ENCODE measurements around the gene TMEM47. TPM values are rescaled to one million over a fixed set of nuclear protein-coding genes. Genes with fewer than 3 reads are reported as not detected.

Gene TMEM47
- polyA plus RNA-seq, 1 donor from 2014 or later, result 29.1 TPM

DNA sequence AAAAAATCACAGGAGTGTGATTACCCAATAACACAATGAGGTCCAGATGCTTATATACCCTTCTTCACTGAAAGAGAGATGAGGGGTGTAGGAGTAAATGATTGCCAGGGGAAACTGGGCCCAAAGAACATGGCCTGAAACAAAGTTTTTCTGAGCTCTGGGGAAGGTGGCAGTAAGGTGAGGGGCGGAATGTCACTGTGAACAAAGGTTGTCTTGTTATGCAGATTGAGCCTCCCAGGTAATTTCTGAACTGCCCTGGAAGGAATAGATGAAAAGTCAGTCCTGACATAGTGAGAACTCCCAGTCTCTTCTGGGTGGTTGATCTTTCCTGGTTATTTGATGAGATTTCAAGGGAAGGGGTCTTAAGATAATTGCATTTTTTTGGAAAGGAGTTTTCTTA lies 2.5 kb upstream of the TMEM47 start:
- Histone ChIP-seq H3K27me3 (ENCODE audit: insufficient read depth, low read depth, low read length) (no peaks in the 10 kb centered on the region), H4K20me1 (ENCODE audit: insufficient read depth) (no peaks in the 10 kb centered on the region), H3K79me2 (replicated peaks; ENCODE audit: insufficient read depth, low read length) (peaks cover 10% of the 10 kb centered on the region), H3K36me3 (ENCODE audit: insufficient read depth, low read length) (no peaks in the 10 kb centered on the region), H3K4me3 (ENCODE audit: low read length) (no peak overlapping the region), H3K9me2 (ENCODE audit: insufficient read depth, low read length) (no peaks in the 10 kb centered on the region), H3K27ac (ENCODE audit: low read length) (no peak overlapping the region), H2AFZ (ENCODE audit: low read depth, low read length) (no peak overlapping the region), H3K4me2 (ENCODE audit: low read length) (no peak overlapping the region), H3F3A (ENCODE audit: insufficient read depth, low read length, poor library complexity, severe bottlenecking) (no peaks in the 10 kb centered on the region), H3K9ac (ENCODE audit: low read length) (no peak overlapping the region), H3K9me3 (ENCODE audit: low read length) (no peaks in the 10 kb centered on the region)
- no peak for TF ChIP-seq RAD21 (conservative IDR thresholded peaks at IDR 0.05)
- TF ChIP-seq, protein P1, sequence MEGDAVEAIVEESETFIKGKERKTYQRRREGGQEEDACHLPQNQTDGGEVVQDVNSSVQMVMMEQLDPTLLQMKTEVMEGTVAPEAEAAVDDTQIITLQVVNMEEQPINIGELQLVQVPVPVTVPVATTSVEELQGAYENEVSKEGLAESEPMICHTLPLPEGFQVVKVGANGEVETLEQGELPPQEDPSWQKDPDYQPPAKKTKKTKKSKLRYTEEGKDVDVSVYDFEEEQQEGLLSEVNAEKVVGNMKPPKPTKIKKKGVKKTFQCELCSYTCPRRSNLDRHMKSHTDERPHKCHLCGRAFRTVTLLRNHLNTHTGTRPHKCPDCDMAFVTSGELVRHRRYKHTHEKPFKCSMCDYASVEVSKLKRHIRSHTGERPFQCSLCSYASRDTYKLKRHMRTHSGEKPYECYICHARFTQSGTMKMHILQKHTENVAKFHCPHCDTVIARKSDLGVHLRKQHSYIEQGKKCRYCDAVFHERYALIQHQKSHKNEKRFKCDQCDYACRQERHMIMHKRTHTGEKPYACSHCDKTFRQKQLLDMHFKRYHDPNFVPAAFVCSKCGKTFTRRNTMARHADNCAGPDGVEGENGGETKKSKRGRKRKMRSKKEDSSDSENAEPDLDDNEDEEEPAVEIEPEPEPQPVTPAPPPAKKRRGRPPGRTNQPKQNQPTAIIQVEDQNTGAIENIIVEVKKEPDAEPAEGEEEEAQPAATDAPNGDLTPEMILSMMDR (IDR thresholded peaks at IDR 0.05; ENCODE audit: poor library complexity, severe bottlenecking), result no peak
- TF ChIP-seq, protein P2, sequence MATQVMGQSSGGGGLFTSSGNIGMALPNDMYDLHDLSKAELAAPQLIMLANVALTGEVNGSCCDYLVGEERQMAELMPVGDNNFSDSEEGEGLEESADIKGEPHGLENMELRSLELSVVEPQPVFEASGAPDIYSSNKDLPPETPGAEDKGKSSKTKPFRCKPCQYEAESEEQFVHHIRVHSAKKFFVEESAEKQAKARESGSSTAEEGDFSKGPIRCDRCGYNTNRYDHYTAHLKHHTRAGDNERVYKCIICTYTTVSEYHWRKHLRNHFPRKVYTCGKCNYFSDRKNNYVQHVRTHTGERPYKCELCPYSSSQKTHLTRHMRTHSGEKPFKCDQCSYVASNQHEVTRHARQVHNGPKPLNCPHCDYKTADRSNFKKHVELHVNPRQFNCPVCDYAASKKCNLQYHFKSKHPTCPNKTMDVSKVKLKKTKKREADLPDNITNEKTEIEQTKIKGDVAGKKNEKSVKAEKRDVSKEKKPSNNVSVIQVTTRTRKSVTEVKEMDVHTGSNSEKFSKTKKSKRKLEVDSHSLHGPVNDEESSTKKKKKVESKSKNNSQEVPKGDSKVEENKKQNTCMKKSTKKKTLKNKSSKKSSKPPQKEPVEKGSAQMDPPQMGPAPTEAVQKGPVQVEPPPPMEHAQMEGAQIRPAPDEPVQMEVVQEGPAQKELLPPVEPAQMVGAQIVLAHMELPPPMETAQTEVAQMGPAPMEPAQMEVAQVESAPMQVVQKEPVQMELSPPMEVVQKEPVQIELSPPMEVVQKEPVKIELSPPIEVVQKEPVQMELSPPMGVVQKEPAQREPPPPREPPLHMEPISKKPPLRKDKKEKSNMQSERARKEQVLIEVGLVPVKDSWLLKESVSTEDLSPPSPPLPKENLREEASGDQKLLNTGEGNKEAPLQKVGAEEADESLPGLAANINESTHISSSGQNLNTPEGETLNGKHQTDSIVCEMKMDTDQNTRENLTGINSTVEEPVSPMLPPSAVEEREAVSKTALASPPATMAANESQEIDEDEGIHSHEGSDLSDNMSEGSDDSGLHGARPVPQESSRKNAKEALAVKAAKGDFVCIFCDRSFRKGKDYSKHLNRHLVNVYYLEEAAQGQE (IDR thresholded peaks at IDR 0.05; ENCODE audit: borderline replicate concordance), result no peak
- no peak for TF ChIP-seq MXI1 (conservative IDR thresholded peaks at IDR 0.05; ENCODE audit: poor library complexity, severe bottlenecking)
- no peak for TF ChIP-seq EZH2 (IDR thresholded peaks at IDR 0.05; ENCODE audit: borderline replicate concordance, insufficient read depth, low read length, poor library complexity, severe bottlenecking)
- TF ChIP-seq POLR2AphosphoS5 (IDR thresholded peaks at IDR 0.05), result no peak
- no peak for TF ChIP-seq TAF1 (IDR thresholded peaks at IDR 0.05; ENCODE audit: low read depth)
- TF ChIP-seq SMC3 (conservative IDR thresholded peaks at IDR 0.05; ENCODE audit: poor library complexity), result no peak
- no peak for TF ChIP-seq EP300 (conservative IDR thresholded peaks at IDR 0.05; ENCODE audit: poor library complexity, severe bottlenecking)

DNA sequence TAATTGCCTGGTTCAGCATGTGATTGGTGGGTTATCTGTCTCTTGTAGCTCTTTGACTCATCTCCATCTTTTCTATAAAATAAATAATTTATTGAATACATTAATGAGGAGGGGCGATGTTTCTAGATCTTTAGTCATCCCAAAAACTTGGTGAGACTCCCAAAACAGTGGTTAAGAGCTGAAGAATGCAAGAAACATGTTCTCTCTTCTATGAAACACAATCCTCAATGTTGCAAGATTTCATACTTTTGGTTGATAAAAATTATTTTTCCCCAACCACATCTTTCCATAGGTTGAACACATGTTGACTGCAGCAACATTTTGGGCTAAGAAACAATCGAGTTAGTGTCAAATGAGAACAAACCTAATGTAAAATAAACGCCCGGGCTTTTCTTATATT lies 1.2 kb upstream of the TMEM47 start:
- Histone ChIP-seq H4K20me1 (ENCODE audit: insufficient read depth) (no peaks in the 10 kb centered on the region), H3K9ac (ENCODE audit: low read length) (peak overlapping the region; percentile 72), H3K9me2 (ENCODE audit: insufficient read depth, low read length) (no peaks in the 10 kb centered on the region), H3K36me3 (ENCODE audit: insufficient read depth, low read length) (no peaks in the 10 kb centered on the region), H3K4me2 (ENCODE audit: low read length) (no peak overlapping the region), H3K27ac (ENCODE audit: low read length) (no peak overlapping the region), H3K4me3 (ENCODE audit: low read length) (peak overlapping the region; percentile 75), H3F3A (ENCODE audit: insufficient read depth, low read length, poor library complexity, severe bottlenecking) (no peaks in the 10 kb centered on the region), H2AFZ (ENCODE audit: low read depth, low read length) (no peak overlapping the region), H3K27me3 (ENCODE audit: insufficient read depth, low read depth, low read length) (no peaks in the 10 kb centered on the region), H3K79me2 (replicated peaks; ENCODE audit: insufficient read depth, low read length) (peaks cover 23% of the 10 kb centered on the region), H3K9me3 (ENCODE audit: low read length) (no peaks in the 10 kb centered on the region)
- no peak for TF ChIP-seq RAD21 (conservative IDR thresholded peaks at IDR 0.05)
- no peak for TF ChIP-seq POLR2AphosphoS5 (IDR thresholded peaks at IDR 0.05)
- no peak for TF ChIP-seq EZH2 (IDR thresholded peaks at IDR 0.05; ENCODE audit: borderline replicate concordance, insufficient read depth, low read length, poor library complexity, severe bottlenecking)
- no peak for TF ChIP-seq EP300 (conservative IDR thresholded peaks at IDR 0.05; ENCODE audit: poor library complexity, severe bottlenecking)
- TF ChIP-seq TAF1 (IDR thresholded peaks at IDR 0.05; ENCODE audit: low read depth), result no peak
- TF ChIP-seq, protein P1 (IDR thresholded peaks at IDR 0.05; ENCODE audit: poor library complexity, severe bottlenecking), result no peak
- TF ChIP-seq SMC3 (conservative IDR thresholded peaks at IDR 0.05; ENCODE audit: poor library complexity), result no peak
- TF ChIP-seq, protein P2 (IDR thresholded peaks at IDR 0.05; ENCODE audit: borderline replicate concordance), result no peak
- no peak for TF ChIP-seq MXI1 (conservative IDR thresholded peaks at IDR 0.05; ENCODE audit: poor library complexity, severe bottlenecking)
